Vagina (tissue), 2 donors: ENCODE results near the gene JUP. TPM values are rescaled to one million over a fixed set of nuclear protein-coding genes. Genes with fewer than 3 reads are reported as not detected.

Source experiments
- DNase-seq, 2 donors: peaks; one replicate each; pipeline ENCODE4 v3.0.0-alpha.2; 2017; ENCODE audit errors: extremely low spot score in 2 of 2
- H3K27ac ChIP-seq: fragments of 200-600 bp; sonication (generic); one replicate; pipeline ENCODE4 v1.5.1; 2019
- H3K27me3 ChIP-seq: fragments of 200-600 bp; sonication (generic); one replicate; pipeline ENCODE4 v1.5.1; 2019
- H3K36me3 ChIP-seq, 2 donors: fragments of 200-600 bp; sonication (generic); one replicate each; pipeline ENCODE4 v1.5.1; 2017 to 2019
- H3K4me1 ChIP-seq: fragments of 200-600 bp; sonication (generic); one replicate; pipeline ENCODE4 v1.5.1; 2019
- H3K4me3 ChIP-seq, 2 donors: fragments of 200-600 bp; sonication (generic); 1 replicate in 1 of 2; 2 replicates in 1 of 2; pipeline ENCODE4 v1.5.1; 2016 to 2019
- H3K9me3 ChIP-seq: fragments of 200-600 bp; sonication (generic); one replicate; pipeline ENCODE4 v1.5.1; 2019
- CTCF ChIP-seq, 3 experiments: fragments of 450-650 bp in 2 of 3; fragments of 200-600 bp in 1 of 3; sonication (generic) in 1 of 3; IDR thresholded peaks; one replicate each; pipeline ENCODE4 v1.5.1; 2017 to 2019; ENCODE audit warnings: antibody characterized with exemption in 3 of 3, mild to moderate bottlenecking in 2 of 3, moderate library complexity in 2 of 3
- POLR2A ChIP-seq, 2 donors: fragments of 450-650 bp; IDR thresholded peaks; one replicate each; pipeline ENCODE4 v1.6.1; 2017; ENCODE audit warnings: antibody characterized with exemption in 2 of 2, mild to moderate bottlenecking in 2 of 2, moderate library complexity in 2 of 2
- POLR2AphosphoS5 ChIP-seq, 2 donors: sonication (generic); formaldehyde crosslinking; IDR thresholded peaks; one replicate each; pipeline ENCODE4 v1.9.0; 2017; ENCODE audit warnings: antibody characterized with exemption in 2 of 2, mild to moderate bottlenecking in 2 of 2, low read depth in 1 of 2; ENCODE audit not compliant: insufficient read depth in 1 of 2
- intact Hi-C: fragments of 100-400 bp; cut with DNase I; formaldehyde crosslinking; loops from one replicate; pipeline ENCODE4 v1.15.1; 2023
- total RNA-seq: library from RNA; depleted of rRNA; stranded (reverse); fragments of >200 nt; gene quantifications from one replicate; pipeline ENCODE4 v1.2.3, GENCODE V29; 2016

Gene JUP
- total RNA-seq, 1 donor from 2014 or later = 589 TPM

DNA sequence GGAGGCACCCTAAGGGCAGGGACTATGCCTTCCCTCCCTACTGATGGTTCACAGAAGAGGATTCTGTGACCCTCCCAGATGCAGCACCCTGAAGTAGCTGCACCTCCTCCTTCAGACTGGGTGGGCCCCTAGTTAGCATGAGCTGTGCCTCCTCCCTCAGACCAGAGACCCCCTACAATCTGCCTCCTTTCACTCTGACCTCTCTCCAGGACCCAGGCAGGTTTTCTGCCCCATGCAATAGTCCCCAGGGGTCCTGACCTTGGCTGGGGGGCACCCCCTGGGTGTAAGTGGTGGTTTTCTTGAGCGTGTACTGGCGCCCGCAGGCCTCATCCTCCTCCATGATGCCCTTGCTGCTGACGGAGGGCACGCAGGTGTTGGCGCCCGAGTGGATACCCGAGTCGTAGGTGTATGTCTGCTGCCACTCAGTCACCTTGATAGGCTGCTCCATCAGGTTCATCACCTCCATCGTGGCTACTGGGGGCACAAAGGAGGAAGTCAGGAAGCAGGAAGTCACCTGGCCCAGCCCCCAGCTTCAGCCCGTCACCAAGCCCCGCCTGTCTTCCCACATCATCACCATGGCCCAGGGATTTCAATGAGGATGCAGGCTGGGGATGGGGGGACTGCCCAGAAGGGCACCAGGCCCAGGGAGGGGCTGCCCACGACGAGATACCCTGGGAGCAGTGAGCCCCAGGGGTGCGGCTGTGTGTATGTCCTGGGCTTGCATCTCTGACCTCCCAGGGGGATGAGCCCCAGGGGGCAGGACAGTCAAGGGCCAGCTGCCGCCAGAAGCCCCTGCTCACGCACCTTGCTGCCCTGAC is 14.9 kb downstream of the JUP start:
- Histone ChIP-seq H3K36me3 (peaks cover 0 to 39% of the 10 kb centered on the region in 2 donors), H3K4me1 (peaks cover 65% of the 10 kb centered on the region), H3K27me3 (no peaks in the 10 kb centered on the region), H3K27ac (peak overlapping the region; percentile 85), H3K9me3 (no peaks in the 10 kb centered on the region), H3K4me3 (no peak overlapping the region)
- intact Hi-C loops = no loop called here
- TF ChIP-seq POLR2AphosphoS5 (IDR thresholded peaks at IDR 0.05; ENCODE audit: insufficient read depth in 1 of 2, low read depth in 1 of 2) (no peak), POLR2A (IDR thresholded peaks at IDR 0.05) (no peak), CTCF (IDR thresholded peaks at IDR 0.05) (no peak)
- DNase-seq = no peak

GRCh38 chr17:41769985-41770384 is 16.5 kb downstream of the JUP start:
- Histone ChIP-seq H3K9me3 (no peaks in the 10 kb centered on the region), H3K36me3 (peaks cover 0 to 54% of the 10 kb centered on the region in 2 donors), H3K27me3 (no peaks in the 10 kb centered on the region), H3K4me3 (no peak overlapping the region), H3K4me1 (peaks cover 49% of the 10 kb centered on the region), H3K27ac (no peak overlapping the region)
- no peak for TF ChIP-seq POLR2A (IDR thresholded peaks at IDR 0.05)
- no peak for TF ChIP-seq POLR2AphosphoS5 (IDR thresholded peaks at IDR 0.05; ENCODE audit: insufficient read depth in 1 of 2, low read depth in 1 of 2)
- no peak for TF ChIP-seq CTCF (IDR thresholded peaks at IDR 0.05)
- no peak for DNase-seq
- intact Hi-C loops = no loop called here

- intact Hi-C loops = no loop called here
- no peak for TF ChIP-seq CTCF (IDR thresholded peaks at IDR 0.05)
- no peak for TF ChIP-seq POLR2AphosphoS5 (IDR thresholded peaks at IDR 0.05; ENCODE audit: insufficient read depth in 1 of 2, low read depth in 1 of 2)
- TF ChIP-seq POLR2A (IDR thresholded peaks at IDR 0.05) = no peak
- H3K27me3 ChIP-seq = no peaks in the 10 kb centered on the region
- H3K27ac ChIP-seq = no peak overlapping the region
- no peak overlapping the region for H3K4me3 ChIP-seq
- no peaks in the 10 kb centered on the region for H3K9me3 ChIP-seq
- DNase-seq = no peak
- H3K4me1 ChIP-seq = peaks cover 43% of the 10 kb centered on the region
- peaks cover 0 to 60% of the 10 kb centered on the region in 2 donors for H3K36me3 ChIP-seq
These were observed 17.1 kb downstream of the JUP start for GRCh38 chr17:41769346-41769862.

DNA sequence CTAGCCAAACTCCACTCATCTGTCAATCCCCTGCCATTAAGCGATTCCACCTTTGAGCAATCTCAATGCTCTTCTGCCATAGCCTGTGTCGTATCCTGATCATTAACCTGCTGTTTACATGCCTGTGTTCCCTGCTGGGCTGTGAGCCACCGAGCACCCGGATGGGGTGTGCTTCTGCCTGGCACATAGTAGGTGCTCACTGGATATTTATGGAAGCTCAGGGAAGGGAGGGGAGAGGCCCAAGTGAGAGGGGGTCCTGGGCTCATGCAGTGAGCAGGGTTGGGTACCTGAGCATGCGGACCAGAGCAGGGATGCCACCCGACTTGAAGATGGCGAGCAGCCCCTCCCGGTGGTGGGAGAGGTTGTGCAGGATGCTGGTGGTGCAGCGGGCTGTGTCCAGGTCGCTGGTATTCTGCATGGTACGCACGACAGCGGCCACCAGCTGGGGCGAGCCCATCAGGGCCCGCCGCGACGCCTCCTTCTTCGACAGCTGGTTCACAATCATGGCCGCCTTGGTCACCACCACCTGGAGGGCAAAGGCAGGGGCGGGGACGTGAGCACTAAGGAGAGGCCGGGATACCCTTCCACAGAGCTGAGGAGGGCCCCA is 17.7 kb downstream of the JUP start:
- intact Hi-C loops = no loop called here
- peaks cover 37% of the 10 kb centered on the region for H3K4me1 ChIP-seq
- H3K9me3 ChIP-seq = no peaks in the 10 kb centered on the region
- peaks cover 0 to 65% of the 10 kb centered on the region in 2 donors for H3K36me3 ChIP-seq
- TF ChIP-seq POLR2AphosphoS5 (IDR thresholded peaks at IDR 0.05; ENCODE audit: insufficient read depth in 1 of 2, low read depth in 1 of 2) (no peak), POLR2A (IDR thresholded peaks at IDR 0.05) (no peak), CTCF (IDR thresholded peaks at IDR 0.05) (no peak)
- no peaks in the 10 kb centered on the region for H3K27me3 ChIP-seq
- H3K4me3 ChIP-seq = no peak overlapping the region
- H3K27ac ChIP-seq = no peak overlapping the region
- no peak for DNase-seq
